LNCaP clone FGC (cell line): ENCODE data around the gene SGO2.

Experiments used
- DNase-seq: peaks from one replicate; pipeline ENCODE4 v3.0.0-alpha.2; 2011; ENCODE audit warnings: low read depth
- H3K4me3 ChIP-seq: 2 replicates; pipeline ENCODE4 v1.5.1; 2011; ENCODE audit warnings: mild to moderate bottlenecking, low read depth, low read length, control low read depth
- CTCF ChIP-seq: IDR thresholded peaks from 2 replicates; pipeline ENCODE4 v1.5.1; 2012; ENCODE audit warnings: mild to moderate bottlenecking; ENCODE audit not compliant: control insufficient read depth, insufficient read depth; ENCODE audit errors: extremely low read depth

The SGO2 gene

GRCh38 chr2:200509612-200510433, 16.2 kb upstream of the SGO2 start, which contains the start of gene KCTD18:
KCTD18 (minus strand) TSS chr2:200510068; CDS start chr2:200507016, 3,052 bp downstream.
- DNase-seq: peak; percentile 21
- peak; percentile 94 for TF ChIP-seq CTCF
- peak within 1 kb of the TSS; percentile 88 for H3K4me3 ChIP-seq

- H3K4me3 ChIP-seq: no peak overlapping the region
- no peak for DNase-seq
- TF ChIP-seq CTCF: no peak
Measured at GRCh38 chr2:200515155-200515554, 10.9 kb upstream of the SGO2 start.

- no peak overlapping the region for H3K4me3 ChIP-seq
- TF ChIP-seq CTCF: no peak
- DNase-seq: no peak
Measured at GRCh38 chr2:200523158-200523557, 2.8 kb upstream of the SGO2 start.

GRCh38 chr2:200523604-200524003, 2.4 kb upstream of the SGO2 start:
- H3K4me3 ChIP-seq: no peak overlapping the region
- no peak for DNase-seq
- TF ChIP-seq CTCF: no peak

- TF ChIP-seq CTCF: no peak
- DNase-seq: no peak
- no peak overlapping the region; the same call in 1 of the 2 replicates for H3K4me3 ChIP-seq
Measured at GRCh38 chr2:200525066-200525465, 941 bp upstream of the SGO2 start.

- TF ChIP-seq CTCF: no peak
- no peak for DNase-seq
- H3K4me3 ChIP-seq: peak overlapping the region; percentile 95
Measured at GRCh38 chr2:200525551-200525881, 491 bp upstream of the SGO2 start.

- H3K4me3 ChIP-seq: no peak overlapping the region
- DNase-seq: no peak
- no peak for TF ChIP-seq CTCF
Measured at GRCh38 chr2:200528228-200528627, 2.2 kb downstream of the SGO2 start.
